Stimulated activated CD4-positive, alpha-beta T cell treated with anti-CD3 and anti-CD28 coated beads, Interleukin-4, amount 100 ng/mL, for 24 hours (primary cell): ENCODE data around the gene PDCL2.
"Not testable (repeated sequence)": the region's sequence is repeated elsewhere in the genome, so short reads cannot be mapped to it uniquely, and the experiment has no call there.

ENCODE experiments used
- DNase-seq: peaks from one replicate; pipeline ENCODE4 v3.0.0-alpha.2; 2020

PDCL2 gene, protein sequence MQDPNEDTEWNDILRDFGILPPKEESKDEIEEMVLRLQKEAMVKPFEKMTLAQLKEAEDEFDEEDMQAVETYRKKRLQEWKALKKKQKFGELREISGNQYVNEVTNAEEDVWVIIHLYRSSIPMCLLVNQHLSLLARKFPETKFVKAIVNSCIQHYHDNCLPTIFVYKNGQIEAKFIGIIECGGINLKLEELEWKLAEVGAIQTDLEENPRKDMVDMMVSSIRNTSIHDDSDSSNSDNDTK

DNA sequence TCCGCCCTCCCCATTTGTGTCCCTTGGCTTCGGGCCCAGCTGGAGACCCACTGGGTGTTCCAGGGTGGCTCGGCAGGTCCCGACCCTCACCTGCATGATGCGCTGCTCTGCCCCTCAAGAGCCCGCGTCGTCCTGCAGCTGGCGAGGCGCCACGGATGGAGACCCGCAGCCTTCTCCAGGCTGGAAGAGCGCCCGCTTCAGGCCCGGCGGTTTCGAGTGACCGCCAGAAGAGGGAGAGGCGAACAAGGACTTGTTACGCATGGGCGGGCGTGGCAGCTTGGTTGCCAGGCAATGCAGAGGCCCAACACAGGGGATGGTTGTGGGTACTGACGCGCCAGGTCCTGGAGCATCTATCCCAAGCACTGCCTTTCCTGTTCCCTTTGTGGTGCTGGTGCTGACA is at the start of gene PDCL2:
PDCL2 (minus strand) TSS at position 232 of the 400 bp plus-strand sequence; CDS start at position 96, 136 bp downstream.
- DNase-seq, result no peak

DNA sequence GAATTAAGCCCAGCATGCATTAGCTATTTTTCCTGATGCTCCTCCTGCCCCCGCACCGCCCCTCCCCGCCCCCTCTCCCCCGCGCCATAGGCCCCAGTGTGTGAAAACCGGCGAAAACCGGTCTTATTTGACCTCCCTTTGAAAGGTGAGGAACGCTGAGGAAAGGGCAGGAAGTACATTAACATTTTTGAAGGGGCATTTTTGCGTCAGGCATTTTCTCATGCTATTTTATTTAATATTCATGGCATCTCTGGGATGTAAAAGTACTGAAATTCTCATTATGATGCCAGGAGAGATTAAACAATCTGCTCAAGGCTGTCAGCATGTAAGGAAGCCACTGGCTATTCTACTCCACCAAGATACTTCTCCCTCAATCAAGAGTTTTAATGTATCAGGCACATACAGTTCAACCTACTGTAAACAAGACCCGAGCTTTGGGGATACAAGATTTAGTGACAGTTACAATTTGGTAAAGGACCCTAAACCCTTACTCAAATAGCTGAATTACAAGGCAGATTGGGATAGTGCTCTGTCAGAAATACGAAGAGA is 45.3 kb upstream of the PDCL2 start:
- no peak for DNase-seq

DNA sequence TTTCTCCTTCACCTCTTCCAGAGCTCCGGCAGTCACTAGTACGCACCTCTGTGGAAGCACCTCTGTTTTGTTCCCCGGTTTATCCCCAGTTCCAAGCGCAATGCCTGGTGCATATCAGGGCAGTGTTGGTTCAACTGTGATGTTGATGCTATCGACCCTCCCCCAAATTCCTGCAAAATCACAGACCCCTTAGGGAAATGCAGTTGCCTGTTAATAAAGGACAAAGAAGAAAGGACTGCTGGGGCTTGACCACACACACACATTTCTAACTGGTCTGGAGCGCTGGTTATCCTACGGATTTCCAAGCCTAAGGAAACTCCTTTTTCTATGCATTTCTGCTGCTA is 44.6 kb upstream of the PDCL2 start:
- no peak for DNase-seq

DNA sequence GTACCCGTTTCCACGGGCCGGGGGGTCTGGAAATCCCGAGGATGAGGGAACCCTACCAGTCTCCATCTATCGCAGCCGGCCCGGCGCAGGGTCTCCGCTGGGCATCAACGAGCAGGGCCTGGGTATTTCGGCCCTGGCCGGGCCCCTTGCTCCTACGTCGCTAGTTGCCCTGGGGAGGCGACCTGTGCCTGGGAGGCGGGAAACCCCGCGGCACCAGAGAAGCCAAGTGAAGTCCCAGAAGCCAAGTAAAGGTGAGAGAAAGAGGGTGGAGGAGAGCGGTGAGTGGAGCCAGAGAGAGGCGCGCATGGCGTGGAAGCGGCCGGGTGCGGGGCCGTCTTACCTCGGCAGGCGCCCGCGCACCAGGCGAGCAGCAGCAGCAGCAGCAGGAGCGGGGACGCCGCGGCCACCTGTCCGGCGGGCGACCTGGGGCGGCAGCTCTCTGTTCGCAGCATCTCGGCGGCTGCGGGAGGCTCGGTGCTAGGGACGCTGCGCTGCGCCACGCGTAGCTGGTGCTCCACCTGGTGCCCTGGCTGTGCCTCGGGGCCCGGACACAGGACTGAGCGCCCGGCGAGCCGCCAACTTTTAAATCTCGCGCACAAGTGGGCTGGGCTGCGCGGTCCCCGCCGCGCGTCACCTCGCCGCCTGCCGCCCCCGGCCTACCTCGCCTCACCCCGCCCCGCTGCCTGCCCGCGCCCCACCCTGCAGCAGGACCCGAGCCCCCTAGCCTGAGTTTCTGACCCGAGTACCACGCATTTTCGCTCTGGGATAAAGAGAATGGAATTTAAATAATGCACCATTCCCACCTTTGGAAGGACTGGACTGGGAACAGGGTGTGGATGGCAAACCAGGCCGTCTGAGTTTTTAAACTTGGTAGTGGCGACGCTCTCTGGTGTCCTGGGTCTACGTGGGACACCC is 44.0 kb upstream of the PDCL2 start, which contains the start of gene NMU:
NMU (minus strand) TSS at position 558 of the 915 bp plus-strand sequence; CDS start at position 452, 106 bp downstream.
- DNase-seq, result peak; percentile 8

DNA sequence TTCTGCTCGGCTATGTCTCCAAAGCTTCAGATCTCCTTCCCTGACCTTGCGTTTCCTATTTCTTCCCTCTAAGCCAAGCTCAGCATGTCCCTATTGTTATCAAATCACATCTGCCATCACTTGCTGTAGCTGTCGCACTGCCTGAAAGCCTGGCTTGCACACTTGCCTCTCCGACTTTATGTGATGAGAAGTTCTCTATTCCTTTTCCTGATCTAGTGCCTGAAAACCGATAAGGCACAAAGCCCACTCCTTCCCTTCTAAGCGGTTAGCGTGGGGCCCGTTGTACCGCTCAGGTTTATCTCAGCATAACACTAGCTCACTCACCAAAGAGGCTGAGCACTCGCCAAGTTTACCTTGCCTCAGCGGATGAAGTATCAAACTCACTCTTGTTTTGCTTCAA is 43.2 kb upstream of the PDCL2 start:
- DNase-seq, result no peak

DNA sequence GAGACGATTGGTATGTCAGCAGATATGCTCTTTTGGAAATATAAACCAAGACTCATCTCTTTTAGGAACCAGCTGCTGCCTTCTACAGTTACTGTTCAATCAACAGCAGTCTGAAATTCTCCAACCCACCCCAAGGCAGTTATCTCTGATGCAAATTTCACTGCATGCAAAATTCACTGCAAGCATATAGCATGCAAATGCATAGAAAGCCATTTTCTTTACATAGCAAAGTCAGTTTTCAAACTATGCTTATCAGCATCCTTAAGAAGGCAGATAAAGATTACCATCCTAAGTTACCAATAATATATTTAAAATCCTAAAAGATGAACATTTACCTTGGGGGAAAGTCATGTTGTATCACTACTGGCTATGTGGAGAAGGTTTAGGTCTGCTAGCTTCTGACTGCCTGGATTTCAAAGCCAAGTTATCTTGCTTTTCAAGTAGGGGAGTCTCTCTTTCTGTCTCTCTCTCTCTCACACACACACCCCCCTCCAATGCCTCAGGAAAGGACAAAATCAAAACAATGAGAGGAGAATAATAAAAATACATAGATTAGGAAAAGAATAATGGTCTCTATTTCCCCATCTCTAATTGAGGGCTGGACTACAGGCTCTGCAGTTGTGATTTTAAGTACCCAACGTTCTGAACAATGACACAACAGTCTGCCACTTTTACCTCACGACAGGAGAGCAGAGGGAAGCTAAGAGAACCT is 42.5 kb upstream of the PDCL2 start:
- no peak for DNase-seq

DNA sequence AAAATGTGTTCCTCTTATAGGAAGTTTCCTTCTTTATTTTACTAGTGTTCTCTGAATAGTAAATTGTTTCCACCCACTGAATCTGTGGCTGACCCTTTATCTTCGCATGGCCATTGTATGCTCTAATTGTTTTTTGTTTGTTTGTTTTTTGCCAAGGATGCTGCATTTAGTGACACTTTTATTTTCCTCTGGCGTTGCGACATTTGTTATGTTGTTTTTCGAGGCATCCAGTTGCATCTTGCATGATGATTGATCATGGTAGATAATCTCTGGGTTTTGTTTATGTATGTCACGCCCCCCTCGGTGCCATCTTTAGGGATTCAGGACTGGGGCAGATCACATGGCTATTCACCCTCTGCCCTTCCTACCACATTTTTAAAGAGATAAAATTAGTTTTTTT is 41.9 kb upstream of the PDCL2 start:
- no peak for DNase-seq

DNA sequence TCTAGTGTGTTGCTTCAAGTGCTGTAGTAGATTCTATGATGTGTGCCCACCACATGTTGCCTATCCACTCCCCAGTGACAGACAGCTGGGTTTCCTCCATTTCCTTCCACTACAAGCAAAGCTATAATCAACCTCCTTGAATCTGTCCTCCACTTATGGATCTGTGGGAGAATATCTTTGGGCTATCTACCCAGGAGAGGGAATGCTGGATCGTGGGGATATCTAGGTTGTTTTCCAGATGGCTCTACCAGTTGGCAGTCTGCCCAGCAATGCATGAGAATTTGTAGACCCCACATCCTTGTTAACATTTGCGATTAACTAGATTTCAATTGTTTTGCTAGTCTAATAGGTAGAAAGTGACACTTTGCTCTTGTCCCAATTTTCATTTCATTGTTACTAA is 33.8 kb upstream of the PDCL2 start:
- no peak for DNase-seq

DNA sequence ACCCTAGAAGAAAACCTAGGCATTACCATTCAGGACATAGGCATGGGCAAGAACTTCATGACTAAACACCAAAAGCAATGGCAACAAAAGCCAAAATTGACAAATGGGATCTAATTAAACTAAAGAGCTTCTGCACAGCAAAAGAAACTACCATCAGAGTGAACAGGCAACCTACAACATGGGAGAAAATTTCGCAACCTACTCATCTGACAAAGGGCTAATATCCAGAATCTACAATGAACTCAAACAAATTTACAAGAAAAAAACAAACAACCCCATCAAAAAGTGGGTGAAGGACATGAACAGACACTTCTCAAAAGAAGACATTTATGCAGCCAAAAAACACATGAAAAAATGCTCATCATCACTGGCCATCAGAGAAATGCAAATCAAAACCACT is 32.0 kb upstream of the PDCL2 start:
- DNase-seq, result not testable (repeated sequence)

DNA sequence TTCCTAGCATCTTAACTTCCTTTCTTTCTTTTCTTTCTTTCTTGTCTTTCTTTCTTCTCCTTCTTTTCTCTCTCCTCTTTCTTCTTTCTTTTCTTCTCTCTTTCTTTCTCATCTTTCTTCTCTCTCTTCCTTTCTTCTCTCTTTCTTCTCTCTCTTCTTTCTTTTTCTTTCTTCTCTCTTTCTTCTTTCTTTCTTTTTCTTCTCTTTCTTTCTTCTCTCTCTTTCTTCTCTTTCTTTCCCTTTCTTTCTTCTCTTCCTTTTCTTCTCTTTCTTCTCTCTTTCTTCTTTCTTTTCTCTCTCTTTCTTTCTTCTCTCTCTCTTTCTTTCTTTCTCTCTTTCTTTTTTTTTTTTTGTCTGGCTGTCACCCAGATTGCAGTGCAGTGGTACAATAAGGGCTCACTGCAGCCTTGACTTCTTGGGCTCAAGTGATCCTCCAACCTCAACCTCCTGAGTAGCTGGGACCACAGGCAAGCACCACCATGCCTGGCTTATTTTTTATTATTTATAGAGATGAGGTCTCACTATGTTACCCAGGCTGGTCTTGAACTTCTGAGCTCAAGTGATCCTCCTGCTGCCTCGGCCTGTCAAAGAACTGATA is 26.6 kb upstream of the PDCL2 start:
- DNase-seq, result no peak

DNA sequence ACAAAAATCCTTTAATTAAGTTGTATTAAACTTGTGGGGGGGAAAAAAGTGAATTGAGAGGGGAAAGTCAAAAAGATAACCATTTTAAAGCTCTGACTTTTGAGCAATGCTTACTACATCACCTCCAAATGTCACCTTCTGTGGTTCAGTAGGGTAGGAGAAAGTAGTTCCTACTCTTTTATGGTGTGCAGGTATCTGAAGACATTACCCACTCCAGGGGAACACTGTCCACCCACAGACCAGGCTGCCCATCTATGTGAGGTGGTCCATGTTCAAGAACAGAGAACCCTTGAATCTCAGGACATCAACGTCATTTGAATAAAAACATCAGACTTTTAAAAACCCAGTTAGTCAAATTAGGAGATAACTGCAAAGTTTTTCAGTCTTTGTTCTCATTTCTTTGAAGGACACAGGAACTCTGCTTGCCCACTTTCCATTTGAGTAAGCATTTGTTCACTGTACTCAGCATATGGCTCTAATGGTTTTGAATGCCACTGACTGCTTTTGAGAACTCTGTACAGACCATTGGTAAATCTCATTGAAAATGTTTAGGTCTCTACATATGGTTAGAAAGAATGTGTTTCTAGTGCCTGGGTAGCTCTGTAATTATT is 25.6 kb upstream of the PDCL2 start:
- no peak for DNase-seq

DNA sequence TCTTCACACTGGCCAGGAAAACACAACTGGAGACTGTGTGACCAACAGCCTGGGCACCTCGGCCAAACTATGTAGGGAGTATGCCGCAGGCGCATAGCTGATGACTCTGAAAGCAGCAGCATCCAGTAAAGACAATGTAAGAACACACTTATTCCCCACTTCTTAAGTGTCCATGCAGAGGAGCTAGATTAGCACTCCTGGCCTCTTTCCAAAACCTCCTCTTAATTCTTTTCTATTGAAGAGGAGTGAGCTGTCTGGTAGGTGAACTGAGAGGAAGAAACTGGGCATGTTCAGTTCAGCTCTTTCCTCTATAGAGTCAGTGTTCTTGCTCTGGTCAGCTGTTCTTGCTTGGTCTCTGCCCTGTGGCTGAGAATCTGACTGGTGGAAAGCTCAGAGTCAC is 23.0 kb upstream of the PDCL2 start:
- no peak for DNase-seq

DNA sequence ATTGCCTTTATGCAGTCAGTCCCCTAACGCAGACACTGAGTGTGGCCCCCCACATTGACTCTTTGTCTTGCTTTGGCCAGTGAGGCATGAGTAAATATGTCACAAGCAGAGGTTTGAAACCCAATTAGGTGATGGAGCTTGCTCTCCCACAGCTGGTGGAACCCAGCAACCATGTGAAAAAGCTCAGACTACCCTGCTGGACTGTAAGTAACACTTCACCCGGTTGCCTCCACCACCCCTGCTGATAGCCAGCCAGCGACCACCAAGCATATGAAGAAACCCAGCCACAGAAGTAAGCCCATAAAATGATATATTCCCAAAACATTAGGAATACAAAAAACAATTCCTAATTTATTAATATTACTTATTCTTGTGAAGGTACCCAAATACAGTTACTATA is 21.6 kb upstream of the PDCL2 start:
- DNase-seq, result no peak

DNA sequence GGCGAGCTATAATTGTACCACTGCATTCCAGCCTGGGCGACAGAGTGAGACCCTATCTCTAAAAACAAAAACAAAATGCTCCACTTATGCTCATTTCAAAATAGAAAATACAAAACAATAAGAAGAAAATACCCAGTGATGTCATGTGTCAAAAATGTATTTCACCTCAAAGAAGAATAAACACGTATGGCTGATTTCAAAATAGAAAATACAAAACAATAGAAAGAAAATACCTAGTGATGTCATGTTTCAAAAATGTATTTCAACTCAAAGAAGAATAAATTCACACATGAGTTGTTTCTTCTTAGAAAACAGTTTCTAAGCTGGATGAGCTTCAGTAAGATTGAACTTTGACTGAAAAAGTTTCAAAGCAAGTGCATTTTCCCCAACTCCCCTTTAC is 20.3 kb upstream of the PDCL2 start:
- no peak for DNase-seq

DNA sequence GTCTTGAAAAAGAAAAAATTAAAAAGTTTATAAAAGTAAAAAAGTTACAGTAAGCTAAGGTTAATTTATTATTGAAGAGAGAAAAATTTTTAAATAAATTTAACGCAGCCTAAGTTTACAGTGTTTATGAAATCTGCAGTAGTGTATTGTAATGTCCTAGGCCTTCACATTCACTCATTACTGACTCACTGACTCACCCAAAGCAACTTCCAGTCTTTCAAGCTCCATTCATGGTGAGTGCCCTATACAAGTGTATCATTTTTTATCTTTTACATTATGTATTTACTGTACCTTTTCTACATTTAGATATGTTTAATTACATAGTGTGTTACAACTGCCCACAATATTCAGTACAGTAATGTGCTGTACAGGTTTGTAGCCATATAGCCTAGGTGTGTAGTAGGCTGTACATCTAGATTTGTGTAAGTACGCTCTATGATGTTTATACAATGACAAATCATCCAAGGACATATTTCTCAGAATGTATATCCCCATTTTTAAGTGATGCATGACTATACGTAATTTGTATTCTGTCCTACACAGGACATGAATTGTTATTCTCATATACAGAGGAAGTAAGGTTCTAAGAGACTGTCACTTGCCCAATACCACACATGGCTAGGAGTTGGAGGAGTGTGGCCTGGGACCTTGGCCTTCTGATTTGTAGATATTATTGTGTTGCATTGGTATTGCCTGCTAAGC is 19.5 kb upstream of the PDCL2 start:
- no peak for DNase-seq

DNA sequence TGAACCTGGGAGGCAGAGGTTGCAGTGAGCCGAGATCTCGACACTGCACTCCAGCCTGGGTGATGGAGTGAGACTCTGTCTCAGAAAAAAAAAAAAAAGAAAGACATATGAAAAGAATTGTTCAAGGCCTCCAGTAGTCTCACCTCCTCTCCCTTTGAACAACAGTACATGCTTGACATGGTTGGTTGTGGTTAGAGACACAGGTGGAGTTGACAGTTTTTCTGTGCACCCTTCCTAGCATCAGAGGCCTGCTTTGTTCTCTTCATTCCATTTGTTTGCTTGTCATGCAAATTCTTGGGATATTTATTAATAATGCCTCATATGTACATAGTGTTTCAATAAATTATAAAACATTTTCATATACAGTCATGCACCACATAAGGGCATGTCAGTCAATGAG is 18.3 kb upstream of the PDCL2 start:
- DNase-seq, result no peak

DNA sequence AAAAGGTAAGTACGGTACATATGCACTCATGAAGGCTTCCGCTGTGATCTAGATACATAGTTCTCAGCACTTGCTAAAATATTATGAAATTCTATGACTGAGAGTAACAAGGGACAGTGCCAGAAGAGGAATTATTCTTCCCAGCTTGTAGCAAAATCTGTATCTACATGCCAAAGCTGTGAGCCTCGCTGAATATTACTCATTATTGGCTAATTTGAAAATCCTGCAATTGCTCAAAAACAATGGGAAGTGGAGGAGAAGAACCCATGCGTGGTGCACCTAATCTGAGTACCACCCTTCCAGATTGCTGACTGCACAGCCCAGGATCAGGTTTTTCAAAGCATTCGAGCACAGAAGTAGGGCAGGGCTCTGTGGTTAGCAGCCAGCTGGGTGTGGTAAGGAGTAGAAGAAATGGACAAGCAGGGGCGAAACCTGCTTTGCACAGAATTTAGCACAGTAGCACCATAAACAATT is 17.4 kb upstream of the PDCL2 start:
- no peak for DNase-seq

DNA sequence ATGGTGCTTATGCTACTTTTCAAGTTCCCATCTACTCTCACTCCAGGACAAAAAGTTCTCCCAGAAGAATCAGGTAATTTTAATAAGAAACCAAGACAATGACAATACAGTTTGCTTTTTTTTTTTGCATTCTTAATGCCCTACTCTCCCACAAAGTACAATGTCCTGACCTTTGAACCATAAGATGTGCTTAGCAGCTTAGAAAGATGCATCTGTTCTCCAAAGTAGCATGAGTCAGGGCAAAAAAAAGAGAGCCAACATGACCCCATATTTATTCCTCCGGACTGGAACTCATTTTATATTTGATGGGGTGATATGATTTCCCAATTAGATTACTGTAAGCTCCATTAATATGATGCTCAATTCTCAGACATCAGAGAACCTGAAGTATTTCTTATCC is 16.5 kb upstream of the PDCL2 start:
- DNase-seq, result no peak

DNA sequence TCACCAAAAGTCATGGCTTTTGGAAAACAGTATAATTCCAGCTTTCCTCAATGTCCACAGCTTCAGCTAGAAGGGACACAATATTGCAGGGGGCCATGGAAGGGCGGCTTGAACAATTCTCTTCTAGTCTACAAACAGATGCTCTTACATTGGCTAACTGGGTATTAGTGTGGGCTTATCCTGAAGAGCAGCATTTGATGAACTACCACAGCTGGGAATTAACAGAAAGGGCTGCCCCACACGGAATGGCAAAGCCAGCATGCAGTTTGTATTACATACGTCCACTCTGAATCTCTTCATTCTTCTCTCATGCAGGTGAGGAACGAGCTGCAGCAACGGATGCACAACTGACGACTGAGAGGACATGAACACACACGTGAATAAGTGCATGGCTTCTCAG is 13.0 kb upstream of the PDCL2 start:
- no peak for DNase-seq

DNA sequence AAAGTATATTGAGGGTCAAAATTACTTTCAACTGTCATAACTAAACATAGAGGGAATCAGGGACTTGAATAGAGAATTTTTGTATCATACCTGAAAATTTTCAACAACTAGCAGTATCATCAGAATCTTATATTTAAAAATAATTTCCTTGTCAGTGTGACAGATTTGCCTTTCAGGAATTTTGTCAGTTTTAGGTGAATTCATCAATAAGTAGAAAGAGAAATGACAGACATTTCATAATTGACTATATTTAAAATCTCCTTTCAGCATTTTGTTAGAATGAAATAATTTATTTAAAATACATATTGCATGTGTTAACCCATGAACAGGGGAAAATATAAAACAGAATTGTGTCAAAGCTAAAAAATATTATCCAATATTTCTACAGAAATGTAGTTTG is 8.6 kb upstream of the PDCL2 start:
- DNase-seq, result no peak

DNA sequence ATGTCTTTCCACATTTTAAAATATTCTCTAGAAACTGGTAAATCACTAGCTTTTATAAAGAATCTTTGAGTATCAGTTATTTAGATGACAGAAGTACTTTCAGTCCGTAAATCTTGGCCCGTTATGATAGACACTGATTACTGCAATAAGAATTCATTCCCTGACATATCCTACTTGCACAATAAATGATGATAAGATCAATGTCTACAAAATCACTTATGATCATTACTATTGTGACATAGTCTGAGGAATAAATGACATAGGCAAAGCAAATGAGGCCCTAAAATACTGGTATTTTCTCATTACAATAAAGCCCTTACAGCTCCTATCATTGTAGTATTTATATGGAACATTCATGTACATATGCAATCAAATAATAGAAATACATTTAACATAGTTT is 6.6 kb upstream of the PDCL2 start:
- DNase-seq, result no peak

DNA sequence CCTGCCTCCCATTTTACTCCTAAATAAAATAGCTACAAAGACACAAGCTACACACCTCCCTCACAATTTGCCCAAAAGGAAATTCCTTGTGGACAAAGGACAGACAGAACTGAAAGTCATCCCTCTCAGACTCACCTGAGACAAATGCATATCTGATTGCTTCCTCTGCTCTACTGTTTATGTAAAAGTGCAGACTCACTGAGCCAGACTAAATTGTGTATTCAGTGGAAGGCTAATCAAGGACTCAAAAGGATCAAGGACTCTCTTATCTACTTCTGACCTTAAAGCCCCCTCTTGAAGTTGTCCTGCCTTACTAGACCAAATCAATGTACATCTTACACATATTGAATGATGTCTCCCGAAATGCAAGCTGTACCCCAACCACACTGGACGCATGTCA is 3.9 kb downstream of the PDCL2 start:
- DNase-seq, result no peak
